Stimulated activated CD4-positive, alpha-beta T cell treated with anti-CD3 and anti-CD28 coated beads, Interleukin-1b, Interleukin-23, amount 100 ng/mL, for 48 hours (primary cell): Measurements from ENCODE around the gene AP2M1.

Source experiments
- DNase-seq: peaks from one replicate; pipeline ENCODE4 v3.0.0-alpha.2; 2020

Gene AP2M1

GRCh38 chr3:184230081-184230602, 55.5 kb downstream of the AP2M1 start:
- DNase-seq = no peak

- no peak for DNase-seq
Measured at GRCh38 chr3:184230603-184231528, 56.2 kb downstream of the AP2M1 start.

DNA sequence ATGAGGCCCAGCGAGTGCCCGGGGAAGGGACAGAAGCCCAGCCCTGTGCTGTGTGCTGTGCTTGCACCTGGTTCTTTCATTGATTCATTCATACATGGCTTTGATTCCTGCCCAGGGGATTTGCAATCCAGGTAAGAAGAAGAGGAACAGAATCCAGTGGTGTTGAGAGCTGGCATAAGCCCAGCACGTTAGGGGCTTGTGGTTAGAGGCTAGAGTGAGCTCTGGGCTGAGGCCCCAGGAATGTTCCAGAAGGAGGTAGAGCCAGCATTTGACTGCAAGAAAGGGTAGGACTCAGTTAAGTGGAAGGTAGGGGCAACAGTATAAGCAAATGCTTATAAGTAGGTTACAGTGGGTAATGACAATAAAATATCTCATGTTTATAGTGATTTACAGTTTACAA, 57.0 kb downstream of the AP2M1 start:
- DNase-seq = no peak

DNA sequence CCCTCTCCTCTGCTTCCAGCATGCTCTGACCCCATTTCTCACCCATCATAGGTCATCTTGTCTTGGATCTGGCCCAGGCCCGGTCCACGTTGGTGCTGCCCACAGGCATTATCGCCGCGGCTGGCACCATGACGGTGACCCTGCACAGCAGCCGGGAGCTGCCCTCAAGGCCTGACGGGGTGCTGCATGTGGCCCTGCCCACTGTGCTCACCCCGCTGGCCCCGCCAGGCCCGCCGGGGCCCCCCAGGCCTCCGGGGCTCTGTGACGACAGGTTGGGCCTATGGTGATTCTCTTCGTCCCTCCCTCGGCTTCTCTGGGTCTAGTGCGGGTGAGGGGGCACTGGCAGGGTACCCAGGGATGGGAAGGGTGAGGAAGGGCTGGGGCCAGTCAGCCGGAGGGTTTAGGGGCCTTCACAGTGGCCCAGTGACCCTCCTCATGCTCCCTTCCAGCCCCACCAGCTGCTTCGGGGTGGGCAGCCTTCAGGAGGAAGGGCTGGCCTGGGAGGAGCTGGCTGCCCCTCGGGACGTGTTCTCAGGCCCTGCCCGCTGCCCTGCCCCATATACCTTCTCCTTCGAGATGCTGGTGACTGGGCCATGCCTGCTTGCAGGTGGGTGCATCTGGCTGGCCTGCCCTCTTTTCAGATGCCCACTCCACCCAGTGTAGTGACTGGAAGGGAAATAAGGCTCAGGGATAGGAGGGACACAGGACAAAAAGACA, 58.6 kb downstream of the AP2M1 start:
- no peak for DNase-seq
